HG03354 (cell line): ENCODE data around the gene CDKAL1.
A peak's percentile ranks its signal among the peaks of the same experiment; 100 is the strongest.

Experiments used
- ATAC-seq: cut with Tn5 transposase; IDR thresholded peaks from one replicate; pipeline ENCODE4 v1.9.1; 2021; ENCODE audit warnings: mild to moderate bottlenecking; ENCODE audit not compliant: unreplicated experiment, poor library complexity, severe bottlenecking

Gene CDKAL1

DNA sequence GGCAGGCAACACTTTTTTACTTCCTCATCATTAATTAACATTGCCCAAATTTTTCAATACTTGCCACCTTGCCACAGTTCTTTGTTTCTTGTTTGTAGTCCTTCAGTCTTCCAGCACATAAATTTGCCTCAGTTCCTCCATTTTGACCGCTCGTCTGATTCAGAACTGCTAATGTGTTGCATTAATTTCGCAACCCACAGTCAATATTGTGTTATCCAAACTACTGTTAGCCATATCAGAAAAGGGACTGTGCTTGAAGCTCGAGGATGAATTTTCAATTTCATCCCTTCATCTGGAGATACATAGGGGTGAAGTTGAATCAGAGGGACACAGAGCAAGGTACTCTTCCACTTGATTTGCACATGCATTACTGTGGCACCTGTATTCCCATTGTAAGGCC, 421.5 kb downstream of the CDKAL1 start:
- no peak for ATAC-seq

- no peak for ATAC-seq
Measured at GRCh38 chr6:20960067-20960466, 425.8 kb downstream of the CDKAL1 start.

- no peak for ATAC-seq
Measured at GRCh38 chr6:20965276-20965675, 431.0 kb downstream of the CDKAL1 start.

DNA sequence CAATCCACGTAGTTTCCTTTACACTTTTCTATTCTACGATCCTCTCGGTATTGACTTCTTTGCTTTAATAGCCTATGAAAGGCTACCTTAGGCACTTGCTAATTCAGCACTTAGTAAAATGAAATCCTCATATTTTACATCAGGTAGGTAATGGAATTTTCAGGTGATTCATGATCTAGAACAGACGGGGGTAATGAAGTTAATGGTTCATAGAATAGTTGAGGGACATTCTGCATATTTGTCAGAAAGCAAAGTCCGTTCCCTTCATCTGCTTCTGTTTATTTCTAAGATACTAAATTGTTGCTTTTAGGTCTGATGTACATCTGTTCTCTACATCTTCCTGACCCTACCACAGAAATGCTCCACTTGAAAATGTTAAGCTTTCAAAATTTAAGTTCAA, 431.7 kb downstream of the CDKAL1 start:
- no peak for ATAC-seq

DNA sequence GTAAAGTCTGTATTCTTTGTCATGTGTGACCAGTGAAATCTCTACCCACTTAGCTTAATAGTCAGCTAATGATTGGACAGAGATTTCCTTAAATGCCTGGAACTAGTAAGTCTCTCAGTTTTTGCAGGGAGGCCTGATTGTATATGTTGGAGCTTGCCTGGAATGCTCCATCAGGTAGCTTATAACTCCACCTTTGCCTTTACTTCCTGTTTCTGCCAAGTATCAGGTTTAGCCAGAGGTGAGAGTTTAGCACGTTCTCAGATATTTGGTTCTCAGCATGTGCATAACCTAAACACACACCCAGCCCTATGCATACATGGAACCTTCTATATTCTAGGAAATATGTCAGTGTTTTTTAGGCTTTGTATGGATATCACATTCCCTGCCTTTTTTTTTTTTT, 435.3 kb downstream of the CDKAL1 start:
- no peak for ATAC-seq

- no peak for ATAC-seq
Measured at GRCh38 chr6:20976391-20976918, 442.2 kb downstream of the CDKAL1 start.

DNA sequence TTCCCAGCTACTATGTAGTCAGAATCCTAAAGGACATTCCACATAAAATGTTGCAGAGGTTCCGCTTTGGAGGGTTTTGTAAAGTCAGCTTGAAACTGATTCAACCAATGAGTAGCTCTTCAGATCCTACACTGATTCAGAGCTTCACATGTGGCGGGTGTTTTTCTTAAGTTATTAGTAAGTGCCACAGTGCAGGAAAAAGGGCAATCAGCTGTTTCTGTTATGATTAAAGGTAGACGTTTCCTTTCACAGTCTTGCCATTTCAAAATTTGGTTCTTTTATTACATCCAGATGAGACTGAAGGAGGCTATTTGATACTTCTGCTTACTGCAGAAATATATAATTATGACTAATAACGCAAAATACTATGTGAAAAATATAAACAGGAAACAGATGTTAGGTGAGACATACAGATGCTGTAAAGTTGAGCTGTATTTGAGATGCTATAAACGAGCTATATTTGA, 443.9 kb downstream of the CDKAL1 start:
- ATAC-seq: peak; percentile 84

- no peak for ATAC-seq
Measured at GRCh38 chr6:20979076-20979475, 444.8 kb downstream of the CDKAL1 start.

GRCh38 chr6:20983961-20984360, 449.7 kb downstream of the CDKAL1 start:
- no peak for ATAC-seq

DNA sequence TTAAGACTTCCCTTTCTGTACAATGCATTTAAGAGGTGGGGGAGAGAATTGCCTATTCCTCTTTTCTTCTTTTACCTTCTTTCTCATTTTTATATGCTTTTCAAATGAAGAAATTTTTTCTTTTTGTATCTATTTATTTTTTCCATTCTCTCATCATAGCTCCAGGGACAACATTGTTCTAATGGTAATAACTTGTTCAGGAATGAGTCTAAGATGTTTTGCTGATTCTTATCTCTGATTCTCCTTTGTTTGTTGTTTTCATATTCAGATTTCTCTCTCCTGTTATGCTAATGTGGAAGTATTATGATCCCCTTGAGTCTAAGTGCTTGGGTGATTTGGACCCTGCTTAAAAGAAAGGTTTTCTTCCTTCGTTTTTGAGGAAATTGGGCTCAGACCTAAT, 451.6 kb downstream of the CDKAL1 start:
- no peak for ATAC-seq

- no peak for ATAC-seq
Measured at GRCh38 chr6:20991910-20992309, 457.7 kb downstream of the CDKAL1 start.

DNA sequence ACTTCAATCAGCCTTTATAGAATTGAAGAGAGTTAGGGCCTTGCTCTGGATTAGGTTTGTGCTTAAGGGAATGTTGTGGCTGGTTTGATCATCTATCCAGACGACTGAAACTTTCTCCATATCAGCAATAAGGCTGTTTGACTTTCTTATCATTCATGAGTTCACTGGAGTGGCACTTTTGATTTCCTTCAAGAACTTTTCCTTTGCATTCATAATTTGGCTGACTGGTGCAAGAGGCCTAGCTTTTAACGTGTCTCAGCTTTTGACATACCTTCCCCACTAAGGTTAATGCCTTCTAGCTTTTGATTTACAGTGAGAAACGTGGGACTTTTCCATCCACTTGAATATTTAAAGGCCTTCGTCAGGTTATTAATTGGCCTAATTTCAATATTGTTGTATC, 461.8 kb downstream of the CDKAL1 start:
- ATAC-seq: no peak

GRCh38 chr6:20997143-20997769, 463.0 kb downstream of the CDKAL1 start:
- peak; percentile 58 for ATAC-seq

GRCh38 chr6:20997770-20998147, 463.5 kb downstream of the CDKAL1 start:
- ATAC-seq: no peak

DNA sequence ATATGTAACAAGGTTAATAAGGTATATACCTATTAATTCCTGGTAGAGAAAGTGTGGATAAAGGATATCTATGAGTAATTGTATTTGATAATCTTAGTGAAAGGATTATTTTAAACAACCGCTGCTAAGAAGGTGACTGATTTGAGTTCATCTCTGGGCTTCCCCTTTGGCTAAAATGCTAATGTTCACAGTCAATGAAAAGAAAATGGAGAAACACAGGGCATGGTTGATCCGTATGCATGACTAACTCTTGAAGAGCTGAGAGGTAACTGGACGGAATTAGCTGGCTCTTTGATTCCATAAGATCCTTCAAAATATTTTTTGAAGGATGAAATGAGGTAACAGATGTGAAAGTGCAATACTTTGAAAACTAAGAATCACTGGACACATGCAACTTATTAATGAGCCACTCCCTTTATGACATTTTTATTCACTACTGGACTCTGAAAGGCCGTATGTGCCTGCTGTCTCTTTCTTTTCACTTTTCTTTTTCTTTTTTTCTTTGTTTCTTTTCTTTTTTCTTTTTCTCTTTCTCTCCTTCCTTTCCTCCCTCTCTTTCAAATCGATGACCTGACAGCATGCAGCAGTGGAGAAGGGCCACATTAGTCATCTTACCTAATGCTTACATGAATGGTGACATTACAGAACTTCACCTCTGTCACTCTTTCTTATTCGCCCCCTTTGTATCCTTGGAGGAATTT, 464.6 kb downstream of the CDKAL1 start:
- ATAC-seq: no peak

DNA sequence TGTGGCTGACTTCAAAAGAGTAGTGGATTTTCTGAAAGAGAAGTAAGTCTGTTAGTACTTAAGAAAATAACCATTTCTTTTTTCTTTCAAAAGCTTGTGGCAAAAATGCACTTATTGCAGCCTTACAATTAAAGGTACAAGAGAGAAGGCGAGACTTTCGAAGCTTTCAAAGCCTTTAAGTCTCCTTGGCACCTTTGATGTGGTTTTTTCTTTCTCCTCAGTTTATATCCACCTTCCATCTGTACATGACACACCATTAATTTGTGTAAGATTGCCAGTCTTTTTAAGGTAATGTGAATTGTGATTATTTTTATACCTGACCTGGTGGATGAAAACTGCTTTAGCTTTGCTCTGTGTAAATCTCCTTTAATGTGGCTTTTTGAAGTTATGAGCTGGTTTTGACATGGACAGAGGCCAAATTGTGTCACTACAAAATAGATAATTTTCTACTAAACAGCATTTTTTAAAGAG, 466.1 kb downstream of the CDKAL1 start:
- no peak for ATAC-seq

DNA sequence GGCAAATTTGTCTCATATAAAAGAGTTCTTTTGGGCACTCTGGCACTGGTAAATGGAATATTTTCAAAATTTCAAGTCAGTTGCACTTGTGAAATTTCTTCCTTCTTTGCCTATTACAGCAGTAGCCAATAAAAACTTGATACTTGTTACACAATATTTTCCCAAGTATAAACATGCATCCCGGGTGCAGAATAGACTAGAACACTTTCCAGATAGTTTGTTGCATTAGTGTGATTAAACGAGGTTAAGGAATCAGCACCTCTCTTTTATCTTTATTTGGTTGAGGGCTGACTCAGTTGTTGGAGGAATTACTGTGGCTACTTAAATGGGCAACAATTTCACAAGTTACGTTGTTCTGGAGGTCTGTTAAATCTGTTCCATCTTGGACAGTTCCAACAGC, 467.5 kb downstream of the CDKAL1 start:
- ATAC-seq: no peak

DNA sequence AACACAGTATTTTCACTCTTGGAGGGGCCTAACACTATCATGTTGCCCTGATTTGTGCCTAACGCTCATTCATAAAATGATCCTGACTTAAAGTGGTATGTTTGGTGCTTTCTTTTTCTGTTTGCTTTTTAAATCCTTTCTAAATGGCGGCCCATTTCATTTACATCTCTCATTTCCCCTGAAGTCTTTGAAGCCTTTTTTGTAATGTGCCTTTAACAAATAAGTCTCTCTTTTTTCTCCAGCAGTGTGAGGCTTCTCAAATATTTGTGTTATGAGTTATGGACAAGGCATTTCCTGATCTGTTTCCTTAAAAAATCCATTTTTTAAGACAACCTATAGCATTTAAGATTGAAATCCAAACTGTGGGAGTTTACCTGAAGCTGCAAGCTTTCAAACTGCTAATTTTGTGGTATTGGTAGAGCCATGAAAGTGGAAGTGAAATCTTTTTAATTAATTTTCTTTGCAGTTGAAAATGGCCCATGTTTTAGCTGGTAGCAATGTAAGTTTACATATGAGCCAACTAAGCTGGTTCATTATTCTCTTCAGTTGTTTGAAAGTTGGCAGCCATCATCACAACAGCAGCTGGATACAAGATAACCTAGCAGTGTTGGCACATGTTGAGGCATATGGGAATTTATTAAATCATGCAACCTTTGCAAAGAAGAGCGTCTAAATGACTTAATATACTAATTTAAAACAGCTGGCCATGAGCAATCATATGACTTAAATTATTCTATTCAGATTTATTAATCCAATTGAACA, 469.7 kb downstream of the CDKAL1 start:
- ATAC-seq: peak; percentile 87

DNA sequence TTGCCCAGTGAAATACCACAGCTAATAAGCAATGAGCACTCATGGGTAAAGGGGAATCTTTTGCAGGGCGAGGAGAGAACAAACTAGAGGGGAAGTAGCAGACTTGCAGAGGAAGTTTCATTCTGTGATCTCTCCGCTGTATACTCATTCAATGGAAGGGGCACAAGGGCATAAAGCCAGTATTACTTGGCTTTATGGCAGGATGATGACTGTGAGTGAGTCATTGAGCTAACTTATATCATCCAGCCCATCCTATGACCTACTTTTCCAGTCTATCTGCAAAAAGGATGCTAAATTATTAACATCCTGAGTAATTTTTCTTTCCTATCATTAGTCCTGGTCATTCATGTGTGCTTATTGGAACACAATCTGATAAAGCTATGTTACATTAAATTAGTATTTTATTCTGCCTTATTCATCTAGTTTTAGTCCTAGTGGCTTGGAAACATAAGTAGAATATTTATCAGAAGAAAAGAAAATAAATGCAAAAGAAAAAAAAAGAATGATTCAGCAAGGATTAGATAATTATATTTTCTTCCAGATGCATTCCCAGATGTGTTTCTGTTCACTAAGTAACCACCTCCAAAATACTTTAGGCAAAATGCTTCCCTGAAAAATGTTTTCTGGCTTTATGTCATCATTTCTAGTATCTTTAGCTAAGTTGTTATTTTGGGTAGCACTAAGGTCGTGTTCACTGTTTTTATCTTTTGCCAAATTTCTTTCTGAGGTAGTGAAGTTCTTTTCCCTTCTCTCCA, 471.7 kb downstream of the CDKAL1 start:
- ATAC-seq: no peak

GRCh38 chr6:21019614-21020013, 485.4 kb downstream of the CDKAL1 start:
- no peak for ATAC-seq
